Smooth muscle cell (in vitro differentiated cells): ENCODE measurements around the gene CSF1. TPM values are rescaled to one million over a fixed set of nuclear protein-coding genes. Genes with fewer than 3 reads are reported as not detected.

Source experiments
- DNase-seq: peaks from one replicate; lab custom pipeline; 2025; ENCODE audit not compliant: unreplicated experiment; lab: John Stamatoyannopoulos, UW
- H2AFZ ChIP-seq: fragments of 200-600 bp; sonication (generic); 2 replicates; pipeline ENCODE4 v1.6.0; 2016; ENCODE audit warnings: antibody characterized with exemption, low read depth, mild to moderate bottlenecking
- H3F3A ChIP-seq: fragments of 200-600 bp; sonication (generic); 2 replicates; pipeline ENCODE4 v1.6.0; 2017; ENCODE audit warnings: antibody characterized with exemption, low read depth
- H3K27ac ChIP-seq: fragments of 200-600 bp; sonication (generic); 2 replicates; pipeline ENCODE4 v1.5.1; 2016; ENCODE audit warnings: low read depth, mild to moderate bottlenecking
- H3K27me3 ChIP-seq: fragments of 200-600 bp; sonication (generic); 2 replicates; pipeline ENCODE4 v1.6.1; 2016; ENCODE audit warnings: low read depth, mild to moderate bottlenecking
- H3K36me3 ChIP-seq: fragments of 200-600 bp; sonication (generic); 2 replicates; pipeline ENCODE4 v1.5.1; 2016; ENCODE audit warnings: low read depth
- H3K4me1 ChIP-seq: fragments of 200-600 bp; sonication (generic); 2 replicates; pipeline ENCODE4 v1.5.1; 2016; ENCODE audit warnings: low read depth
- H3K4me2 ChIP-seq: fragments of 200-600 bp; sonication (generic); 2 replicates; pipeline ENCODE4 v1.6.0; 2016; ENCODE audit warnings: mild to moderate bottlenecking
- H3K4me3 ChIP-seq: fragments of 200-600 bp; sonication (generic); 2 replicates; pipeline ENCODE4 v1.5.1; 2016; ENCODE audit warnings: mild to moderate bottlenecking
- H3K79me2 ChIP-seq: fragments of 200-600 bp; sonication (generic); 2 replicates; pipeline ENCODE4 v1.6.0; 2016; ENCODE audit warnings: low read depth, mild to moderate bottlenecking
- H3K9ac ChIP-seq: fragments of 200-600 bp; sonication (generic); 2 replicates; pipeline ENCODE4 v1.6.0; 2016; ENCODE audit warnings: low read depth
- H3K9me3 ChIP-seq: fragments of 200-600 bp; sonication (generic); replicated peaks from 2 replicates; pipeline ENCODE4 v1.5.1; 2016; ENCODE audit warnings: low read depth
- H4K20me1 ChIP-seq: fragments of 200-600 bp; sonication (generic); 2 replicates; pipeline ENCODE4 v1.6.0; 2016; ENCODE audit warnings: low read depth
- WGBS: methylation state at CpG from one replicate; pipeline ENCODE4 v1.1.7; 2016; ENCODE audit warnings: low lambda C conversion rate; 5-methylcytosine and 5-hydroxymethylcytosine counted together
- polyA plus RNA-seq: library from polyadenylated mRNA; unstranded; fragments of >200 nt; fragmentation: Nextera tagmentation; extraction: Ambion mirVana; gene quantifications from 2 replicates; pipeline ENCODE4 v1.2.1, GENCODE V29; 2016
- total RNA-seq: library from RNA; depleted of rRNA; stranded (reverse); fragments of >200 nt; gene quantifications from 2 replicates; pipeline ENCODE4 v1.2.3, GENCODE V29; 2014
- TF ChIP-seq, protein P1 (sequence below): fragments of 200-600 bp; sonication (generic); IDR thresholded peaks from 2 replicates; pipeline ENCODE4 v1.5.1; 2017; ENCODE audit warnings: borderline replicate concordance, mild to moderate bottlenecking, antibody characterized with exemption; ENCODE audit not compliant: insufficient read depth, poor library complexity, severe bottlenecking

The CSF1 gene
- total and polyA plus RNA-seq, 2 experiments from 2014 or later, result 22.4 to 30.9 TPM

DNA sequence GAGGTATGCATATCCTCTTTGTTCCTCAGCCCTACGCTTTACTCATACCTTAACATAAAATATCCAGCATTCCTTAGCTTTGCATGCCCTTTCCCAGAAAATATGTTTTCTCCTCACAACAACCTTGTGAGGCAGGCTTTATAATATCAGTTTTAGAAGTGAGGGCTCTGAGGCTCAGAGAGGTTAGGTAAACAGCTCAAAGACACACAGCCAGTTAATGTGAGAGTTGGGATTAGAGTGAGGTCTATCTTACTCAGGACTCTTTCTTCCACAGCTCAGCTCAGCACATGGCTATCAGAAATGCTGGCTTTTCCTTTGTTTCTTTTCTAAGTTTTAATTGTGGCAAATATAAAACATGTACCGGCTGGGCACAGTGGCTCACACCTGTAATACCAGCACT is 27.9 kb downstream of the CSF1 start:
- WGBS, result 98% methylated on average over 2 of the region's 2 CpGs
- TF ChIP-seq, protein P1, sequence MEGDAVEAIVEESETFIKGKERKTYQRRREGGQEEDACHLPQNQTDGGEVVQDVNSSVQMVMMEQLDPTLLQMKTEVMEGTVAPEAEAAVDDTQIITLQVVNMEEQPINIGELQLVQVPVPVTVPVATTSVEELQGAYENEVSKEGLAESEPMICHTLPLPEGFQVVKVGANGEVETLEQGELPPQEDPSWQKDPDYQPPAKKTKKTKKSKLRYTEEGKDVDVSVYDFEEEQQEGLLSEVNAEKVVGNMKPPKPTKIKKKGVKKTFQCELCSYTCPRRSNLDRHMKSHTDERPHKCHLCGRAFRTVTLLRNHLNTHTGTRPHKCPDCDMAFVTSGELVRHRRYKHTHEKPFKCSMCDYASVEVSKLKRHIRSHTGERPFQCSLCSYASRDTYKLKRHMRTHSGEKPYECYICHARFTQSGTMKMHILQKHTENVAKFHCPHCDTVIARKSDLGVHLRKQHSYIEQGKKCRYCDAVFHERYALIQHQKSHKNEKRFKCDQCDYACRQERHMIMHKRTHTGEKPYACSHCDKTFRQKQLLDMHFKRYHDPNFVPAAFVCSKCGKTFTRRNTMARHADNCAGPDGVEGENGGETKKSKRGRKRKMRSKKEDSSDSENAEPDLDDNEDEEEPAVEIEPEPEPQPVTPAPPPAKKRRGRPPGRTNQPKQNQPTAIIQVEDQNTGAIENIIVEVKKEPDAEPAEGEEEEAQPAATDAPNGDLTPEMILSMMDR, result no peak
- no peak for DNase-seq
- H3K27me3 ChIP-seq, result no peaks in the 10 kb centered on the region
- H3K79me2 ChIP-seq, result no peaks in the 10 kb centered on the region
- no peak overlapping the region for H3K9ac ChIP-seq
- H3K9me3 ChIP-seq, result peaks cover 8% of the 10 kb centered on the region
- no peaks in the 10 kb centered on the region for H3K4me1 ChIP-seq
- no peak overlapping the region for H2AFZ ChIP-seq
- no peaks in the 10 kb centered on the region for H4K20me1 ChIP-seq
- no peak overlapping the region for H3K4me3 ChIP-seq
- H3K27ac ChIP-seq, result no peak overlapping the region
- peaks cover 6% of the 10 kb centered on the region for H3F3A ChIP-seq
- H3K4me2 ChIP-seq, result no peak overlapping the region
- H3K36me3 ChIP-seq, result no peaks in the 10 kb centered on the region

DNA sequence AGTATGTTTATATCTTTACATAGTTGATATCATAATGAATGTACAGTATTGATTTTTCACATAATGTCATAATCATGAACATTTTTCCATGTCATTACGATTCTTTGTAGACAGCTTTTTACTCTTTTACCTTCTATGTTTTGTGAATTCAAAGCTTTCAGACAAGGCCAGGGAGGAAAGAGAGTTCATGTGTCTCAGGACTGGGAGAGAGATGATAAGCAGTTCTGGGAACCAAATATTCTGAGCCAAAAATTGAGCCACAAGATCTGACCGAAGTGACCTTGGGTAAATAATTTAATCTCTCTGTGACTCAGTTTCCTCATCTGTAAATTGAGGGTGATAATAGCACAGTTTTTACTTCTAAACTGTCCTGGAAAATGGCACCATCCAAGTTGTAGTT is 31.8 kb downstream of the CSF1 start:
- WGBS, result 91% methylated on average over 2 of the region's 2 CpGs
- peaks cover 8% of the 10 kb centered on the region for H3K9me3 ChIP-seq

DNA sequence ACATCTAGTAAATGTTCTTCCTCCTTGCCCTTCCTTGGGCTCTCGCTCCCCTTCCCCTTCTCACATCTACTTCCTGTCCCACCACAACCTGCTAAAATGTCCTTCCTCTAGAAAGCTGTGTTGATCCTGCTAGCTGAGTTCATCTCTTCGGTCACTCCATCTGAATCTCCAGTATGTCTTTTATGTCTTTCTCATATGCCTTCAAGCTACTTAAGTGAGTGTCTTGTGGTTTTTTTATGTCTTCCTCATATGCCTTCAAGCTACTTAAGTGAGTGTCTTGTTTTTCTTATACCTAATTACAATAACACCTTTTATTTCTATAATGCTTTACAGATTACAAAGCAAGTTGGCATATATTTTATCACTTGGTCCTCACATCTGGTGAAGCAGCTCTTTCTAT is 33.9 kb downstream of the CSF1 start:
- Histone ChIP-seq H3K9me3 (no peaks in the 10 kb centered on the region), H3K27me3 (no peaks in the 10 kb centered on the region), H3K79me2 (no peaks in the 10 kb centered on the region), H2AFZ (no peak overlapping the region), H3K27ac (no peak overlapping the region), H3K4me2 (no peak overlapping the region), H3K4me3 (no peak overlapping the region), H3F3A (no peaks in the 10 kb centered on the region), H4K20me1 (no peaks in the 10 kb centered on the region), H3K9ac (no peak overlapping the region), H3K4me1 (no peaks in the 10 kb centered on the region), H3K36me3 (no peaks in the 10 kb centered on the region)
- 90% methylated on average over 2 of the region's 2 CpGs for WGBS
- no peak for DNase-seq
- TF ChIP-seq, protein P1, result no peak

More for the DNA sequence above, 31.8 kb downstream of the CSF1 start:
- no peak overlapping the region for H2AFZ ChIP-seq
- H4K20me1 ChIP-seq, result no peaks in the 10 kb centered on the region
- no peaks in the 10 kb centered on the region for H3K4me1 ChIP-seq
- DNase-seq, result no peak
- H3K27ac ChIP-seq, result no peak overlapping the region
- H3K36me3 ChIP-seq, result no peaks in the 10 kb centered on the region
- TF ChIP-seq, protein P1, result no peak
- H3K27me3 ChIP-seq, result no peaks in the 10 kb centered on the region
- no peaks in the 10 kb centered on the region for H3K79me2 ChIP-seq
- no peak overlapping the region for H3K9ac ChIP-seq
- no peak overlapping the region for H3K4me3 ChIP-seq
- H3K4me2 ChIP-seq, result no peak overlapping the region
- H3F3A ChIP-seq, result no peaks in the 10 kb centered on the region

DNA sequence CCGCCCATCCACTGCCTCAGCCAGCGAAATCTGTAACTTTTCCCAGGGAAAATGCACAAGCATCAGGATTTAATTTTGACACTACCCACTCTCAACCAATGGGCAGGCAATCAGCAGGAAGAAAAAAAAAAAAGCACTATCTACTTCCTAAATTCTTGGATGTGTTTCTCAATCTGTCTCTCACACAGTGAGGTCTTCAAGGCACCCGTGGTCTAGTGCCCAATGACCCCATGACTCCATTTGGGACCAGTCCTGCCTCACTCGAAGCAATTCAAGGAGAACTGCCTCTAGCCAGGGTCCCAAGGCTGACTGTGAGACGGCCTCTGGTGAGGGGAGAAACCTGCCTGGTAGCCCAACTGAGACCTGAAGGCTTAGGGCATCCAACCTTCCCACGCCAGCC is 35.9 kb downstream of the CSF1 start:
- Histone ChIP-seq H3K27me3 (no peaks in the 10 kb centered on the region), H3F3A (no peaks in the 10 kb centered on the region), H2AFZ (no peak overlapping the region), H3K27ac (no peak overlapping the region), H3K4me2 (no peak overlapping the region), H4K20me1 (no peaks in the 10 kb centered on the region), H3K79me2 (no peaks in the 10 kb centered on the region), H3K4me1 (no peaks in the 10 kb centered on the region), H3K36me3 (no peaks in the 10 kb centered on the region), H3K9me3 (no peaks in the 10 kb centered on the region), H3K9ac (no peak overlapping the region), H3K4me3 (no peak overlapping the region)
- no peak for DNase-seq
- TF ChIP-seq, protein P1, result no peak
- 91% methylated on average over 6 of the region's 6 CpGs for WGBS
